ENCODE measurements around the gene TGFB2.

- no peak for TF ChIP-seq CTCF (IDR thresholded peaks at IDR 0.05)
- no peak for TF ChIP-seq POLR2A (IDR thresholded peaks at IDR 0.05)
Measured at GRCh38 chr1:218357893-218358232, 12.7 kb downstream of the TGFB2 start.

Data from uterus (tissue), 2 donors.